Naive thymus-derived CD4-positive, alpha-beta T cell (primary cell): ENCODE measurements around the gene ITGA11. TPM values are rescaled to one million over a fixed set of nuclear protein-coding genes. Genes with fewer than 3 reads are reported as not detected.

Experiments
- ATAC-seq: fragments of 150-1000 bp; cut with Tn5 transposase; 2 replicates; pipeline ENCODE4 v1.10.0; 2021; ENCODE audit warnings: mild to moderate bottlenecking, moderate library complexity
- CTCF ChIA-PET: fragments of 350-600 bp; sonication (Branson Sonifier 250); formaldehyde crosslinking; loops from one replicate; lab custom pipeline; 2021; ENCODE audit warnings: antibody characterized with exemption; lab: Charles Lee
- POLR2A ChIA-PET: fragments of 350-600 bp; sonication (Branson Sonifier 250); formaldehyde crosslinking; loops from one replicate; lab custom pipeline; 2021; ENCODE audit warnings: antibody characterized with exemption, inconsistent platforms; lab: Charles Lee
- DNase-seq, 9 donors: peaks; one replicate each; pipeline versions ENCODE4 v3.0.0 to v3.0.0-alpha.2; 2020 to 2022; ENCODE audit warnings: mixed read lengths in 1 of 9
- H3K27ac ChIP-seq: one replicate; pipeline ENCODE4 v1.7.0; 2013; ENCODE audit warnings: mild to moderate bottlenecking, low read depth, low read length, moderate library complexity
- H3K27me3 ChIP-seq, 2 donors: one replicate each; pipeline ENCODE4 v1.7.0; 2013; ENCODE audit warnings: low read length in 2 of 2, mild to moderate bottlenecking in 2 of 2, moderate library complexity in 2 of 2; ENCODE audit not compliant: control insufficient read depth in 2 of 2, insufficient read depth in 2 of 2
- H3K36me3 ChIP-seq, 3 experiments: 1 replicate in 2 of 3; 2 replicates in 1 of 3; pipeline ENCODE4 v1.7.0; 2013; ENCODE audit warnings: low read length in 3 of 3, mild to moderate bottlenecking in 3 of 3, moderate library complexity in 1 of 3; ENCODE audit not compliant: insufficient read depth in 3 of 3, control insufficient read depth in 2 of 3
- H3K4me1 ChIP-seq, 2 donors: one replicate each; pipeline ENCODE4 v1.7.0; 2013; ENCODE audit warnings: low read length in 2 of 2, mild to moderate bottlenecking in 2 of 2, moderate library complexity in 1 of 2; ENCODE audit not compliant: control insufficient read depth in 2 of 2, insufficient read depth in 2 of 2
- H3K4me3 ChIP-seq: 2 replicates; pipeline ENCODE4 v1.7.0; 2013; ENCODE audit warnings: mild to moderate bottlenecking, low read length
- H3K9me3 ChIP-seq, 3 experiments: 1 replicate in 2 of 3; 2 replicates in 1 of 3; pipeline ENCODE4 v1.7.0; 2013; ENCODE audit warnings: low read length in 3 of 3; ENCODE audit not compliant: control insufficient read depth in 2 of 3
- H3K27ac Mint-ChIP-seq, 9 donors: one replicate each; pipeline ENCODE4 v1.8.0; 2020 to 2022; ENCODE audit warnings: mixed read lengths in 9 of 9, mild to moderate bottlenecking in 8 of 9, moderate library complexity in 5 of 9, inconsistent platforms in 2 of 9
- H3K27me3 Mint-ChIP-seq, 5 donors: one replicate each; pipeline ENCODE4 v1.8.0; 2021 to 2022; ENCODE audit warnings: mixed read lengths in 5 of 5, mild to moderate bottlenecking in 1 of 5
- H3K36me3 Mint-ChIP-seq, 5 donors: one replicate each; pipeline ENCODE4 v1.8.0; 2020 to 2022; ENCODE audit warnings: mixed read lengths in 5 of 5, mild to moderate bottlenecking in 3 of 5, inconsistent platforms in 1 of 5
- H3K4me1 Mint-ChIP-seq, 7 donors: one replicate each; pipeline ENCODE4 v1.8.0; 2020 to 2022; ENCODE audit warnings: mixed read lengths in 7 of 7, mild to moderate bottlenecking in 3 of 7, inconsistent platforms in 1 of 7
- H3K4me3 Mint-ChIP-seq, 10 donors: one replicate each; pipeline ENCODE4 v1.8.0; 2020 to 2022; ENCODE audit warnings: mild to moderate bottlenecking in 10 of 10, mixed read lengths in 10 of 10, moderate library complexity in 6 of 10, inconsistent platforms in 2 of 10
- H3K9me3 Mint-ChIP-seq, 11 donors: one replicate each; pipeline ENCODE4 v1.8.0; 2020 to 2022; ENCODE audit warnings: mixed read lengths in 11 of 11, mild to moderate bottlenecking in 4 of 11, inconsistent platforms in 1 of 11, moderate library complexity in 1 of 11
- intact Hi-C, 2 donors: fragments of 100-400 bp; cut with micrococcal nuclease; formaldehyde crosslinking; loops; one replicate each; pipeline ENCODE4 v1.15.1; 2023
- polyA plus RNA-seq, 2 donors: library from polyadenylated mRNA; unstranded; fragments of 300-500 nt; fragmentation: Illumina TruSeq; gene quantifications; one replicate each; pipeline ENCODE4 v1.2.3, GENCODE V29; 2021
- total RNA-seq, 6 experiments: library from RNA in 5 of 6; stranded (reverse) in 5 of 6; gene quantifications; 1 replicate in 5 of 6; 2 replicates in 1 of 6; pipeline ENCODE4 v1.2.3 and lab custom pipeline; 2021 to 2026

The ITGA11 gene
- total and polyA plus RNA-seq, 7 experiments from 2014 or later, result 0.02 to 1.1 (median 0.08) TPM; not detected in 2

DNA sequence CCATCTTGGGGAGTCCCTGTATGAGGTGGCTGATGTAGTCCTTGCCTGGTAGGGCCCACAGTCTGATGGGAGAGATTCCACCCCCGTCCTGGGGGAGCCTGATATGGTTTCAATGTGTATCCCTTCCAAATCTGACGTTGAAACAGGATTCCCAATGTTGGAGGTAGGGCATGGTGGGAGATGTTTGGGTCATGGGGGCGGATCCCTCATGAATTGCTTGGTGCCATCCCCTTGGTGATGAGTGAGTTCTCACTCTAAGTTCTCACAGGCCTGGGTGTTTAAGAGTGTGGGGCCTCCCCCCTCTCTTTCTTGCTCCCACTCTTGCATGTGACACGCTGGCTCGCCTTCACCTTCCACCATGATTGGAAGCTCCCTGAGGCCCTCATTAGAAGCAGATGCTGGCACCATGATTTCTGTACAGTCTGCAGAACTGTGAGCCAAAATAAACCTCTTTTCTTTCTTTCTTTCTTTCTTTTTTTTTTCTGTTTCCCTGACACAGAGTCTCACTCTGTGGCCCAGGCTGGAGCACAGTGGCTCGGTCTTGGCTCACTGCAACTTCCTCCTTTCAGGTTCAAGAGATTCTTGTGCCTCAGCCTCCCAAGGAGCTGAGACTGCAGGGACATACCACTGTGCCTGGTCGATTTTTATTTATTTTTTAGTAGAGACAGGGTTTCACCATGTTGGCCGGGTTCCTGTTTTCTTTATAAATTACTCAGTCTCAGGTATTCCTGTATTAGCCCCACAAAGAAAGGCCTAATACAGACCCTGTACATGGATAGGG is 28.6 kb downstream of the ITGA11 start:
- Histone ChIP-seq H3K27ac (no peak overlapping the region), H3K4me3 (no peak overlapping the region), H3K4me1 (no peaks in the 10 kb centered on the region), H3K27me3 (no peaks in the 10 kb centered on the region), H3K36me3 (no peaks in the 10 kb centered on the region), H3K9me3 (no peaks in the 10 kb centered on the region)
- Mint-ChIP-seq H3K9me3 (peaks cover 0 to 20% (median 2%) of the 10 kb centered on the region in 11 donors), H3K4me3 (no peak overlapping the region), H3K4me1 (peaks cover 0 to 3% (median 0%) of the 10 kb centered on the region in 7 donors), H3K27me3 (peaks cover 0 to 7% (median 0%) of the 10 kb centered on the region in 5 donors), H3K36me3 (peaks cover 0 to 2% (median 0%) of the 10 kb centered on the region in 5 donors), H3K27ac (no peak overlapping the region)
- DNase-seq (peak in 1 of 9 donors; percentile 9), ATAC-seq (no peak)
- ChIA-PET POLR2A (no interaction called here), CTCF (no interaction called here)
- intact Hi-C loops, result loop anchor here in 1 of 2 donors (10.0 kb wide), 1 partner anchor 121 kb away; no protein-coding TSS in a partner anchor

DNA sequence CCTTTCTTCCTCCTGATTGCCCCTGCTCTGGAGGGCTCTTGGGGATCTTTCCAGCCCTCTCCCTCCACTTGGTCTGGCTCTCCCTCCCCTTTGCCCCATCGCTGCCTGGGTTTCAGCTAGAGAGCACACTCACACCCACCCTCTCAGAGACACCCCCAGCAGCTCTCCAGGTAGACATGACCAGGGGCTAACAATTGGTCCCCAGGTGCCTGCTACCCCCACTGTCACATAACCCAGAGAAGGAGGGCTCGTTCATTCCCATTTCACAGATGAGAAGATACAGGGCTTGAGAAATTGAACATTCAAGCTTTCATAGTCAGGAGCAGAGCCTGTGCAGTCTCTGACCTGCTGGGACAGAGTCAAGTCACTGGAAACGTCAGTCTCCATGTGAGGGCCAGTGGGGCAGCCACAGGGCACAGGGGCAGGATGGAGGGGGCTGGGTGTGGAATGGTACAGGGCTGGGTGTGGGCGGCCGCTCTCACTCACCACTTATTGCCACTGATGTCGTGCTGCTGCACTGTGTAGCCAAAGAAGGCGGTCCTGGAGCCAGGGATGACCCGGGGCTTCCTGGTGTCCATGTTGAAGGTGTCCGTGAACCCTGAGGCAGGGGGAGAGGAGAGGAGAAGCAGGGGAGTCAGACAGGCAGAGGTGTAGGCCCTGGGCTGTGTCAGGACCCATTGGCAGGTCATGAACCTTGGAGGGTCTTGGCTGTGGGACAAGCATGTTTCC is 29.4 kb downstream of the ITGA11 start:
- DNase-seq, result peak in 1 of 9 donors; percentile 16
- CTCF ChIA-PET, result interaction anchor here (0.5 kb wide), 1 partner anchor 121 kb away, joined by 7 read pairs; no protein-coding TSS in a partner anchor

DNA sequence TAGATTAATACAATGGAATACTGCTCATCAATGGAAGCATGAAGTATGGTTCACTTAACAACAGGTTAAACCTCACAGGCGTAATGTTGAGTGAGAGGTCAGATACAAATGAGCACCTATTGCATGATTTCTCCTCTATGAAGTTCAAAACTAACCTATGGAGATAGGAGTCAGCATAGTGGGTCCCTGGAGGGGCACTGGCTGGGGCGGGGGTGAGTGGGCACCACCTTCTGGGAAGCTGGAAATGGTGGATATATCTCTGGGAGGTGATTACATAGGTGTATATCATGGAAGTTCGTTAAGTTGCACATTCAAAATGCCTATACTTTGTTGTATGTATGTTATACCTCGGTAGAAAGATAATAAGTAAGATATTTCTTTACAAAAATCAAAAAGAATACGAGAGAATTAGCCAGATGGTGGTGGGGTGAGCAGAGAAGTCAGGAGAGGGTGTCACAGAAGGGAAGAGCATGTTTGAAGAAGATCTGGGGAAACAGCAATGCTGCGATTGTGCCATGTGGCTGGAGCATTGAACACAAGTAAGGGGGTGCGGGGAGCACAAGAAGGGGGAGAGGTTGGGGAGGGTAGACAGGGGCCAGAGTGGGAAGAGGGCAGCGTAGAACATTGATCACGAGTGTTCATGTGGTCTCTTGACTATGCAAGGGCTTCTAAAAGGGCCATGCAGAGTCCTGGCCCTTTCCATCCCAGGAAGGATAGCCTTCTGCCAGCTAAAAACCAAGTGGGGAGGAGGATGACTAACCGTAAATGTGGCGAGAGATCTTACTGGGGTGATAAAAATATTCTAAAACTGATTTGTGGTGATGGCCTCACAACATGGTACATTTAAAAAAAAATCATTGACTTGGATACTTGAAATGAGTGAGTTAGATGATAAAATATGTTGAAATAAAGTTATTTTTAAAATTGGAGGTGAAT is 30.2 kb downstream of the ITGA11 start:
- Histone ChIP-seq H3K9me3 (no peaks in the 10 kb centered on the region), H3K36me3 (no peaks in the 10 kb centered on the region), H3K27me3 (no peaks in the 10 kb centered on the region), H3K27ac (no peak overlapping the region), H3K4me1 (no peaks in the 10 kb centered on the region), H3K4me3 (no peak overlapping the region)
- ChIA-PET POLR2A (no interaction called here), CTCF (interaction anchor here (0.5 kb wide), 1 partner anchor 121 kb away, joined by 7 read pairs; no protein-coding TSS in a partner anchor)
- no peak overlapping the region for H3K27ac Mint-ChIP-seq
- ATAC-seq, result no peak
- intact Hi-C loops, result loop anchor here in 1 of 2 donors (10.0 kb wide), 1 partner anchor 123 kb away; no protein-coding TSS in a partner anchor
- peaks cover 0 to 2% (median 0%) of the 10 kb centered on the region in 5 donors for H3K36me3 Mint-ChIP-seq
- DNase-seq, result peak in 1 of 9 donors; percentile 11
- H3K4me1 Mint-ChIP-seq, result peaks cover 0 to 2% (median 0%) of the 10 kb centered on the region in 7 donors
- H3K27me3 Mint-ChIP-seq, result peaks cover 0 to 7% (median 0%) of the 10 kb centered on the region in 5 donors
- H3K4me3 Mint-ChIP-seq, result no peak overlapping the region
- peaks cover 0 to 20% (median 2%) of the 10 kb centered on the region in 11 donors for H3K9me3 Mint-ChIP-seq

More for the DNA sequence above, 29.4 kb downstream of the ITGA11 start:
- peak; percentile 27 for ATAC-seq
- H3K27me3 Mint-ChIP-seq, result peaks cover 0 to 7% (median 0%) of the 10 kb centered on the region in 5 donors
- POLR2A ChIA-PET, result no interaction called here
- no peak overlapping the region for H3K4me3 Mint-ChIP-seq
- intact Hi-C loops, result loop anchor here in 1 of 2 donors (10.0 kb wide), 1 partner anchor 122 kb away; no protein-coding TSS in a partner anchor
- Histone ChIP-seq H3K9me3 (no peaks in the 10 kb centered on the region), H3K4me1 (no peaks in the 10 kb centered on the region), H3K4me3 (no peak overlapping the region), H3K27me3 (no peaks in the 10 kb centered on the region), H3K36me3 (no peaks in the 10 kb centered on the region), H3K27ac (no peak overlapping the region)
- no peak overlapping the region for H3K27ac Mint-ChIP-seq
- H3K4me1 Mint-ChIP-seq, result peaks cover 0 to 2% (median 0%) of the 10 kb centered on the region in 7 donors
- H3K9me3 Mint-ChIP-seq, result peaks cover 0 to 20% (median 2%) of the 10 kb centered on the region in 11 donors
- peaks cover 0 to 2% (median 0%) of the 10 kb centered on the region in 5 donors for H3K36me3 Mint-ChIP-seq

DNA sequence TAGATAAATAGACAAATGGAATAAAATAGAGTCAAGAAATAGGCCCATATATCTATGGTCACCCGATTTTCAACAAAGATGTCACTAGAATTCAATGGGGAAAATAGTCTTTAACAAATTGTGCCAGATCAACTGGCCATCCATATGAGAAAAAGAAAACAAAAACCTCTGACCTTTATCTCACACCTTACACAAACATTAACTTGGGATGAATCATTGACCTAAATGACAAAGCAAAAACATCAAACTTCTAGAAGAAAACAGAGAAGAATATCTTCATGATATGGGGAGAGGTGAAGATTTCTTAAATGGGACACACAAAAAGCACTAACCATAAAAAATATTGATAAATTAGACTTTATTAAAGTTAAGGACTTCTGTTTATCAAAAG is 31.9 kb downstream of the ITGA11 start:
- ChIA-PET POLR2A (no interaction called here), CTCF (no interaction called here)
- no peak for DNase-seq
- no peaks in the 10 kb centered on the region for H3K9me3 ChIP-seq
- H3K4me3 ChIP-seq, result no peak overlapping the region
- H3K27me3 ChIP-seq, result no peaks in the 10 kb centered on the region
- Mint-ChIP-seq H3K4me3 (no peak overlapping the region), H3K36me3 (peaks cover 0 to 2% (median 0%) of the 10 kb centered on the region in 5 donors), H3K9me3 (peaks cover 0 to 20% (median 3%) of the 10 kb centered on the region in 11 donors), H3K27me3 (peaks cover 3 to 13% (median 4%) of the 10 kb centered on the region in 5 donors), H3K27ac (no peak overlapping the region), H3K4me1 (peaks cover 0 to 2% (median 0%) of the 10 kb centered on the region in 7 donors)
- H3K27ac ChIP-seq, result no peak overlapping the region
- no peaks in the 10 kb centered on the region for H3K36me3 ChIP-seq
- H3K4me1 ChIP-seq, result no peaks in the 10 kb centered on the region
- intact Hi-C loops, result loop anchor here in 1 of 2 donors (10.0 kb wide), 1 partner anchor 125 kb away; no protein-coding TSS in a partner anchor
- ATAC-seq, result no peak

DNA sequence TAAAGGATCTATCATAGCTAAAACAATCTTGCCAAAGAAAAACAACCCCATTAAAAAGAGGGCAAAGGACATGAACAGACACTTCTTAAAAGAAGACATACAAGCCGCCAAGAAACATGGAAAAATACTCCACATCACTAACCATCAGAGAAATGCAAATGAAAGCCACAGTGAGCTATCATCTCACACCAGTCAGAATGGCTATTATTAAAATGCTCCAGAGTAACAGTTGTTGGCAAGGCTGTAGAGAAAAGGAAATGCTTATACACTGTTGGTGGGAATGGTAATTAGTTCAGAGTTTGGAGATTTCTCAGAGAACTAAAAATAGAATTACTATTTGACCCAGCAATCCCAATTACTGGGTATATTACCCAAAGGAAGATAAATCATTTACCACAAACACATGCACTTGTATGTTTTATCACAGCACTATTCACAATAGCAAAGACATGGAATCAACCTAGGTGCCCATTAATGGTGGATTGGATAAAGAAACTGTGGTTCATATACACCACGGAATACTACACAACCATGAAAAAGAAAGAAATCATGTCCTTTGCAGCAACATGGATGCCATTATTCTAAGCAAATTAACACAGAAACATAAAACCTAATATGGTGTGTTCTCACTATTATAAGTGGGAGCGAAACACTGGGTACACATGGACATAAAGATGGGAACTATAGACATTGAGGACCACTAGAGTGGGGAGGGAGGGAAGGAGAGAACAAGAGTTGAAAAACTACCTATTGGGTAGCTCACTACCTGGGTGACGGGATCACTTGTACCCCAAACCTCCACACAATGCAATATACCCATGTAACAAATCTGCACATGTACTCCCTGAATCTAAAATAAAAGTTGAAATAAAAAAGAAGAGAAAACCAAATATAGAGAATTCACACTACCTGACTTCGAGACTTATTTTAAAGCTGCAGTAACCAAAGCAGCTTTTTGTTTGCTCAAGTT is 32.6 kb downstream of the ITGA11 start:
- H3K4me1 ChIP-seq, result no peaks in the 10 kb centered on the region
- peaks cover 0 to 3% (median 2%) of the 10 kb centered on the region in 5 donors for H3K36me3 Mint-ChIP-seq
- no peak overlapping the region for H3K27ac ChIP-seq
- no peak overlapping the region for H3K4me3 ChIP-seq
- intact Hi-C loops, result loop anchor here in 1 of 2 donors (10.0 kb wide), 1 partner anchor 125 kb away; no protein-coding TSS in a partner anchor
- peaks cover 0 to 23% (median 4%) of the 10 kb centered on the region in 11 donors for H3K9me3 Mint-ChIP-seq
- POLR2A ChIA-PET, result no interaction called here
- H3K4me3 Mint-ChIP-seq, result no peak overlapping the region
- no peak overlapping the region for H3K27ac Mint-ChIP-seq
- H3K9me3 ChIP-seq, result no peaks in the 10 kb centered on the region
- no peak for ATAC-seq
- no peaks in the 10 kb centered on the region for H3K27me3 ChIP-seq
- H3K36me3 ChIP-seq, result no peaks in the 10 kb centered on the region
- peaks cover 4 to 19% (median 11%) of the 10 kb centered on the region in 5 donors for H3K27me3 Mint-ChIP-seq
- H3K4me1 Mint-ChIP-seq, result peaks cover 0 to 2% (median 0%) of the 10 kb centered on the region in 7 donors
- CTCF ChIA-PET, result no interaction called here
- DNase-seq, result peak in 3 of 9 donors; percentile 29 to 48 (median 32)
